GM18505 (cell line): Measurements from ENCODE around the gene MAN1A2.
A peak's percentile ranks its signal among the peaks of the same experiment; 100 is the strongest.

Experiments
- ATAC-seq: cut with Tn5 transposase; IDR thresholded peaks from one replicate; pipeline ENCODE4 v1.9.1; 2021; ENCODE audit not compliant: unreplicated experiment
- POLR2A ChIP-seq: IDR thresholded peaks from 4 replicates; pipeline ENCODE4 v1.6.1; 2011; ENCODE audit warnings: borderline replicate concordance; ENCODE audit not compliant: insufficient read depth, insufficient read length; ENCODE audit errors: extremely low read depth

Gene MAN1A2

GRCh38 chr1:117566556-117566955 lies 199.3 kb downstream of the MAN1A2 start:
- TF ChIP-seq POLR2A: no peak
- ATAC-seq: no peak

DNA sequence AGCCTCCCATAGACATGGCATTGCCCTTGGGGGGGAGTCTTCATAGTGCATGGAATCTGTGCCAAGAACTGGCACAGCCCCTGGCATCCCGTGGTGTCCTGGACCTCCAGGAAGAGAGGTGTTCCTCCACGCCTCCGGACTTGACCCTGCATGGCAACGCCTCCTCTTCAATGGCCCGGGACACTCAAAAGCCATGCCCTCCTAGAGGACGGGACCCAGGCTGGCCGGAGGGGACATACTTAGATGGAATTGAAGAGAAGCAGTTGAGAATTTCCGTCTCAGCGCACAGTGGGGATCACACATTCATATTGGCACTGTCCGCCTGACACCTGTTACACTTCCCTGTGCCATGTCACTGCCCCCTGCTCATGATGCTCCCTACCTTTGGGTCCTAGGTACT lies 200.2 kb downstream of the MAN1A2 start:
- no peak for TF ChIP-seq POLR2A
- ATAC-seq: no peak

DNA sequence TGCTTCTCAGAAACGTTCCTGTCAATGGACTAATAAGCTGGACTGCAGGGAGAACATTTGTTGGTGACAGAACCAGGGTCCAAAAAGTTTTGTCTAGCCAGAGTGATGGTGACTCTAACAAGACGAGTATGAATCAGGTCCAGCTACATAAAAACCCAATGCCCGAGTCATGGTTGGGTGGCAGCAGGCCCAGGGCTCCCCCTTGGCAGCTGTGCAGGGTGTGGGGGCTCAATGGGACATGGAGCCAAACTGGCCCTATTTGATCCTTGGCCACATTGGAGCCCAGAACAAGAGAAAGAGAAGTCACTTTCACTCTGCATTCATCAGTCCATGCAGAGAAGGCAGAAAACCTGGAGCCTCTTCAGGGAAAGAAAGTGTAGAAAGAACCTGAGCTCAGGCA lies 200.7 kb downstream of the MAN1A2 start:
- TF ChIP-seq POLR2A: no peak
- ATAC-seq: no peak

GRCh38 chr1:117568999-117569398 lies 201.8 kb downstream of the MAN1A2 start:
- no peak for ATAC-seq
- no peak for TF ChIP-seq POLR2A

GRCh38 chr1:117569856-117570255 lies 202.6 kb downstream of the MAN1A2 start:
- ATAC-seq: no peak
- TF ChIP-seq POLR2A: no peak

- ATAC-seq: no peak
- TF ChIP-seq POLR2A: no peak
Measured at GRCh38 chr1:117570988-117571409, 203.8 kb downstream of the MAN1A2 start.

GRCh38 chr1:117571496-117571895 lies 204.2 kb downstream of the MAN1A2 start:
- TF ChIP-seq POLR2A: no peak
- ATAC-seq: no peak

- no peak for TF ChIP-seq POLR2A
- ATAC-seq: peak; percentile 60
Measured at GRCh38 chr1:117572546-117572945, 205.3 kb downstream of the MAN1A2 start.

GRCh38 chr1:117573386-117574023 lies 206.3 kb downstream of the MAN1A2 start:
- no peak for ATAC-seq
- TF ChIP-seq POLR2A: no peak

- TF ChIP-seq POLR2A: no peak
- ATAC-seq: no peak
Measured at GRCh38 chr1:117574161-117574835, 207.0 kb downstream of the MAN1A2 start.

DNA sequence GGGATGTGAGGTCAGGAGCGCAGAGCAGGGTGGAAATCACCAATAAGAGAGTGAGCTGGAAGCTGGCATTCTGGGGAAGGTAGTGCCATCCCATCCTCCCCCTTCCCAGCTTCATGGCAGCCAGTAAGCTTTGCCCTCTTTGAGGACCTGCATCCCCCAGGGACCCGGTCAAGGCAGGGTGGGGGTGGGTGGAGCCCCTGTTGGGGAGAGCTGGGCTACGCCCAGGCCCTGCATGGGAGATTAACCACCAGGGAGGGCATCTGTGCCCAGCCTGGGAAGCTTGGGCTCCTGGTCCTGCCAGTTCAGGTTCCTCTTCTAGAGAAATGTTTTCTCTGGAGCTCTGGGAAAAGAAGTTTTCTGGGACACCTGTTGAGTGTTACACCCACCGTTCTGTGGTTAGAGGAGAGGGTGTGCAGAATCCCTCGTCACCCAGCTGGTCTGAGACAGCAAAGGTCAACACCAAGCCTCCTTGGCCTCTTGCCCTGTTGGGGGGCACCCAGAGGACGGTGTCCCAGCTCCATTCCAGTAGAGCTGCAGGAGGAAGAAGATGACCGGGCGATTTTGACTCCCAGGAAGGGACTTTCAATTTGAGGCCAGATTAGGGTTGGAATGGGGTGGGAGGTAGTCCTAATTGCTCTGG lies 208.5 kb downstream of the MAN1A2 start:
- TF ChIP-seq POLR2A: no peak
- no peak for ATAC-seq

DNA sequence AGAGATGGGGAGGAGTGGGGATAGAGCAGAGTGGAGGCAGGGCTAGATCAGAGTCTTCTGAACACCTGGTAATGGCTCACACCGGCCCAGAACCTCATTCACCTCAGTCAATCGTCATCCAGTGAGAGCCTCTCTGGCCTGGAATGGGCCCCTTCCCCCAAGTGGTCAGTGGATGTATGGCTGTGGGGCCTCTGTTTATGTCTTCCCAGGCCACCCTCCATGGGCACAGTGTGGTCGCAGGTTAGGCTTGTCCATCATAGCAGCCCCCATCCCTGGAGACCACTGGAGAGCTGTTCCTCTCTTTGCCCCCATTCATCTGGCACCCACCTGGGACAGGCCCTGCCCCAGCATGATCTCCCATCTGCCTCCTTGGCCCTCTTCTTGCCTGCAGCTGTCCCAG lies 209.0 kb downstream of the MAN1A2 start:
- no peak for TF ChIP-seq POLR2A

DNA sequence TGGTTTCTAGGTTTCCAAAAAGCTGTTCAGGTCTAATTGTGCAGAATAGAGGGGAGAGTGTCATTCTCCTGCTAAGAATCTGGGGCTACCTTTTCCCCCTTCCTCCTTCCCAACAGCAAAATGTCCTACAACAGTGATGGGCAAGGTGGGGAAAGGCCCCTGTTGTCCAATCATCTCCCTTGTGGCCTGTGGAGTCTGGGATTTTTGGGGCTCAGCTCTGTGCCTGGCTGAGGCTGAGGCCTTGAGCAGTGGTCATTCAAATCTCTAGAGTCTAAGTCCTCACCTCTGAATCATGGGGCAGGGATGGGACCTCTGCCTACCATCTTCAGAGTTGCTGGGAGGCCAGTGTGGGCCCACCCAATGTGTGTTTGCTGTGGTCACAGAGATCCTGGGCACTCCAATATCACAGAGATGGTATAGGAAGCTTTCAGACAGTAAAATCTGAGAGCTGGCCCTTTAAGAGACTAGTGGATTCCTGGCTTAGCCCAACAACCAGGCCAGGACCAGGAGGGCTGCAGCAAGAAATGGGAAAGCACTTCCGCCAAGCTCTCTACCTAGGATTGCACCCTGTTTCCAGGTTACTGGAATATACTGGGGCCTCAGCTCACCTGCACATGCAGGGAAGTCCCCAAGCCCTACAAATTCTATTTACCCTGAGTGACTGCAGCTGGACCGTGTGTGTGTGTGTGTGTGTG lies 210.1 kb downstream of the MAN1A2 start:
- TF ChIP-seq POLR2A: no peak
- ATAC-seq: no peak

More for the DNA sequence above, 209.0 kb downstream of the MAN1A2 start:
- ATAC-seq: no peak

DNA sequence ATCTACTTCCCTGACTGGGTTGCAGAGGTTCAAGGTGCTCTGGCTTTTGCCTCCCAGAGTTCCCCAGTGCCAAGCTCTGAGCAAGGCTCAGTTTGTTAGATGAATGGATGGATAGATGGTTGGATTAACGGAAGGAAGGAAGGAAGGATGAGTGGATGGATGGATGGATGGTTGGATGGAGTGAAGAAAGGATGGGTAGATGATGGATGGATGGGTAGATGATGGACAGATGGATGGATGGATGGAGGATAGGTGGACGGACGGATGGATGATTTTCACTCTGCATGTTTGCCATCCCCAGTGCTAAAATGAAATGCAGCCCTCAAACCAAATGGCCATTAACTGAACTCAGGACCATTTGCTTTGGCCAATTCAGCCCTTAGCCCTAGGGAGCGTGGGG lies 211.2 kb downstream of the MAN1A2 start:
- ATAC-seq: no peak
- TF ChIP-seq POLR2A: no peak
